Ishikawa (cell line): ENCODE measurements around the gene TARBP2.

Experiments used
- CEBPB ChIP-seq: IDR thresholded peaks from 2 replicates; pipeline ENCODE4 v1.6.1; 2012
- CREB1 ChIP-seq: IDR thresholded peaks from 2 replicates; pipeline ENCODE4 v1.6.1; 2012; ENCODE audit warnings: low read depth
- EGR1 ChIP-seq: IDR thresholded peaks from 2 replicates; pipeline ENCODE4 v1.6.1; 2012
- EP300 ChIP-seq: IDR thresholded peaks from 2 replicates; pipeline ENCODE4 v1.6.1; 2012; ENCODE audit warnings: borderline replicate concordance
- FOXM1 ChIP-seq: IDR thresholded peaks from 2 replicates; pipeline ENCODE4 v1.6.1; 2012; ENCODE audit warnings: low read depth, borderline replicate concordance
- MAX ChIP-seq: IDR thresholded peaks from 2 replicates; pipeline ENCODE4 v1.6.1; 2012
- NFIC ChIP-seq: IDR thresholded peaks from 2 replicates; pipeline ENCODE4 v1.6.1; 2012
- RAD21 ChIP-seq: IDR thresholded peaks from 2 replicates; pipeline ENCODE4 v1.6.1; 2012; ENCODE audit warnings: low read depth
- REST ChIP-seq: IDR thresholded peaks from 2 replicates; pipeline ENCODE4 v1.6.1; 2012; ENCODE audit warnings: low read depth, mild to moderate bottlenecking
- TAF1 ChIP-seq: IDR thresholded peaks from 2 replicates; pipeline ENCODE4 v1.6.1; 2012; ENCODE audit warnings: low read depth, mild to moderate bottlenecking
- TCF12 ChIP-seq: IDR thresholded peaks from 2 replicates; pipeline ENCODE4 v1.6.1; 2012; ENCODE audit warnings: low read depth
- TEAD4 ChIP-seq: IDR thresholded peaks from 2 replicates; pipeline ENCODE4 v1.6.1; 2012
- USF1 ChIP-seq: IDR thresholded peaks from 2 replicates; pipeline ENCODE4 v1.6.1; 2012
- YY1 ChIP-seq: IDR thresholded peaks from 2 replicates; pipeline ENCODE4 v1.6.1; 2012; ENCODE audit warnings: low read depth
- ZBTB7A ChIP-seq: IDR thresholded peaks from 2 replicates; pipeline ENCODE4 v1.6.1; 2012; ENCODE audit warnings: low read depth

TARBP2 gene

GRCh38 chr12:53532021-53532420, 30.9 kb downstream of the TARBP2 start:
- TF ChIP-seq RAD21 (no peak), CEBPB (no peak), NFIC (no peak)

- TF ChIP-seq TAF1 (no peak), REST (no peak), TCF12 (no peak), CREB1 (no peak), ZBTB7A (no peak), FOXM1 (no peak), YY1 (no peak), TEAD4 (no peak), EP300 (no peak), RAD21 (no peak), EGR1 (no peak), MAX (no peak), NFIC (no peak), CEBPB (no peak)
Observed at GRCh38 chr12:53532524-53533445, 31.7 kb downstream of the TARBP2 start.

GRCh38 chr12:53533471-53533870, 32.4 kb downstream of the TARBP2 start:
- no peak for TF ChIP-seq CREB1
- TF ChIP-seq TAF1: no peak
- TF ChIP-seq ZBTB7A: no peak
- TF ChIP-seq TCF12: no peak
- TF ChIP-seq MAX: no peak
- TF ChIP-seq FOXM1: no peak
- TF ChIP-seq NFIC: no peak
- TF ChIP-seq REST: no peak
- TF ChIP-seq EGR1: no peak
- TF ChIP-seq USF1: no peak
- no peak for TF ChIP-seq YY1
- TF ChIP-seq RAD21: no peak

GRCh38 chr12:53536962-53537361, 35.9 kb downstream of the TARBP2 start:
- TF ChIP-seq ZBTB7A (no peak), EGR1 (no peak), TAF1 (no peak), CREB1 (no peak), TCF12 (no peak), YY1 (no peak), CEBPB (no peak), REST (no peak), TEAD4 (no peak), RAD21 (no peak), FOXM1 (no peak), EP300 (no peak), USF1 (no peak), MAX (no peak), NFIC (no peak)
